NCI-H146 (cell line): ENCODE results near the gene PTPN14.

Source experiments
- DNase-seq: peaks from one replicate; lab custom pipeline; 2025; lab: John Stamatoyannopoulos, UW

The PTPN14 gene

GRCh38 chr1:214454569-214455396, 96.6 kb downstream of the PTPN14 start:
- no peak for DNase-seq

- DNase-seq: no peak
Measured at GRCh38 chr1:214453109-214453722, 98.2 kb downstream of the PTPN14 start.

- no peak for DNase-seq
Measured at GRCh38 chr1:214452152-214452784, 99.1 kb downstream of the PTPN14 start.

- DNase-seq: no peak
Measured at GRCh38 chr1:214451596-214451995, 99.8 kb downstream of the PTPN14 start.

GRCh38 chr1:214449371-214449770, 102.0 kb downstream of the PTPN14 start:
- no peak for DNase-seq

- DNase-seq: no peak
Measured at GRCh38 chr1:214448536-214448935, 102.9 kb downstream of the PTPN14 start.

GRCh38 chr1:214447557-214447871, 103.9 kb downstream of the PTPN14 start:
- no peak for DNase-seq

GRCh38 chr1:214446772-214447556, 104.4 kb downstream of the PTPN14 start:
- no peak for DNase-seq

- no peak for DNase-seq
Measured at GRCh38 chr1:214445831-214446614, 105.4 kb downstream of the PTPN14 start.

GRCh38 chr1:214445199-214445598, 106.2 kb downstream of the PTPN14 start:
- DNase-seq: no peak

- DNase-seq: no peak
Measured at GRCh38 chr1:214444182-214444939, 107.0 kb downstream of the PTPN14 start.

- DNase-seq: no peak
Measured at GRCh38 chr1:214441119-214441518, 110.3 kb downstream of the PTPN14 start.

- DNase-seq: no peak
Measured at GRCh38 chr1:214440219-214440965, 111.0 kb downstream of the PTPN14 start.

- DNase-seq: peak; percentile 91
Measured at GRCh38 chr1:214439352-214440119, 111.9 kb downstream of the PTPN14 start.

- no peak for DNase-seq
Measured at GRCh38 chr1:214438530-214438929, 112.9 kb downstream of the PTPN14 start.

GRCh38 chr1:214438075-214438474, 113.3 kb downstream of the PTPN14 start:
- DNase-seq: no peak

- DNase-seq: no peak
Measured at GRCh38 chr1:214435867-214436266, 115.5 kb downstream of the PTPN14 start.

GRCh38 chr1:214432245-214432644, 119.2 kb downstream of the PTPN14 start:
- no peak for DNase-seq
